Activated B cell treated with CpG ODN at 0.5 μM for 24 hours (primary cell): ENCODE data around the gene TMC1. TPM values are rescaled to one million over a fixed set of nuclear protein-coding genes. Genes with fewer than 3 reads are reported as not detected.

ENCODE experiments used
- ATAC-seq: fragments of 200-7000 bp; cut with Tn5 transposase; one replicate; pipeline ENCODE4 v1.10.0; 2021; ENCODE audit warnings: low read depth, mild to moderate bottlenecking, moderate library complexity
- CTCF ChIA-PET: fragments of 350-600 bp; sonication (Branson Sonifier 250); formaldehyde crosslinking; loops from one replicate; lab custom pipeline; 2021; ENCODE audit warnings: antibody characterized with exemption; lab: Charles Lee
- POLR2A ChIA-PET: fragments of 350-600 bp; sonication (Branson Sonifier 250); formaldehyde crosslinking; loops from one replicate; lab custom pipeline; 2021; ENCODE audit warnings: antibody characterized with exemption; lab: Charles Lee
- DNase-seq: peaks from one replicate; pipeline ENCODE4 v3.0.0; 2022
- H3K27ac Mint-ChIP-seq: one replicate; pipeline ENCODE4 v1.8.0; 2020; ENCODE audit warnings: mixed read lengths
- H3K27me3 Mint-ChIP-seq: one replicate; pipeline ENCODE4 v1.8.0; 2021; ENCODE audit warnings: mixed read lengths
- H3K36me3 Mint-ChIP-seq: one replicate; pipeline ENCODE4 v1.8.0; 2021; ENCODE audit warnings: low read depth, mixed read lengths
- H3K4me1 Mint-ChIP-seq: one replicate; pipeline ENCODE4 v1.8.0; 2021; ENCODE audit warnings: mixed read lengths
- H3K4me3 Mint-ChIP-seq: one replicate; pipeline ENCODE4 v1.8.0; 2020; ENCODE audit warnings: mild to moderate bottlenecking, mixed read lengths
- H3K9me3 Mint-ChIP-seq: one replicate; pipeline ENCODE4 v1.8.0; 2020; ENCODE audit warnings: mixed read lengths
- CTCF ChIP-seq: fragments of 200-600 bp; IDR thresholded peaks from one replicate; pipeline ENCODE4 v1.8.0; 2022; ENCODE audit warnings: antibody characterized with exemption, mild to moderate bottlenecking
- intact Hi-C: fragments of 100-400 bp; cut with micrococcal nuclease; formaldehyde crosslinking; loops from one replicate; pipeline ENCODE4 v1.15.1; 2024
- total RNA-seq: library from RNA; stranded (reverse); gene quantifications from 2 replicates; pipeline ENCODE4 v1.2.3, GENCODE V29; 2022

The TMC1 gene
- total RNA-seq, 1 donor from 2014 or later, result not detected

- ChIA-PET CTCF (no interaction called here), POLR2A (no interaction called here)
- Mint-ChIP-seq H3K4me3 (no peak overlapping the region), H3K27ac (no peak overlapping the region), H3K27me3 (peaks cover 4% of the 10 kb centered on the region), H3K9me3 (no peaks in the 10 kb centered on the region), H3K4me1 (no peaks in the 10 kb centered on the region), H3K36me3 (no peaks in the 10 kb centered on the region)
- ATAC-seq (no peak), DNase-seq (no peak)
- intact Hi-C loops, result loop anchor here (10.0 kb wide), 1 partner anchor 56 kb away; no protein-coding TSS in a partner anchor
- no peak for TF ChIP-seq CTCF
These were observed 159.8 kb downstream of the TMC1 start for GRCh38 chr9:72681283-72681630.

GRCh38 chr9:72684615-72685014 lies 163.2 kb downstream of the TMC1 start:
- H3K9me3 Mint-ChIP-seq, result no peaks in the 10 kb centered on the region
- ChIA-PET CTCF (no interaction called here), POLR2A (no interaction called here)
- intact Hi-C loops, result loop anchor here (10.0 kb wide), 1 partner anchor 60 kb away; no protein-coding TSS in a partner anchor
- DNase-seq (no peak), ATAC-seq (no peak)
- H3K27ac Mint-ChIP-seq, result no peak overlapping the region
- TF ChIP-seq CTCF, result no peak
- no peaks in the 10 kb centered on the region for H3K36me3 Mint-ChIP-seq
- no peak overlapping the region for H3K4me3 Mint-ChIP-seq
- H3K27me3 Mint-ChIP-seq, result peaks cover 4% of the 10 kb centered on the region
- H3K4me1 Mint-ChIP-seq, result no peaks in the 10 kb centered on the region

- CTCF ChIA-PET, result no interaction called here
- Mint-ChIP-seq H3K27me3 (peaks cover 4% of the 10 kb centered on the region), H3K9me3 (no peaks in the 10 kb centered on the region), H3K36me3 (no peaks in the 10 kb centered on the region), H3K4me3 (no peak overlapping the region), H3K27ac (no peak overlapping the region), H3K4me1 (no peaks in the 10 kb centered on the region)
- no peak for TF ChIP-seq CTCF
- ATAC-seq (no peak), DNase-seq (no peak)
- intact Hi-C loops, result loop anchor here (10.0 kb wide), 1 partner anchor 61 kb away; no protein-coding TSS in a partner anchor
- POLR2A ChIA-PET, result no interaction called here
These were observed 164.5 kb downstream of the TMC1 start for GRCh38 chr9:72685911-72686310.

GRCh38 chr9:72687331-72687730 lies 165.9 kb downstream of the TMC1 start:
- Mint-ChIP-seq H3K4me3 (no peak overlapping the region), H3K9me3 (no peaks in the 10 kb centered on the region), H3K27me3 (peaks cover 6% of the 10 kb centered on the region), H3K27ac (no peak overlapping the region), H3K4me1 (no peaks in the 10 kb centered on the region), H3K36me3 (no peaks in the 10 kb centered on the region)
- no peak for TF ChIP-seq CTCF
- ATAC-seq (no peak), DNase-seq (no peak)
- intact Hi-C loops, result loop anchor here (10.0 kb wide), 1 partner anchor 63 kb away; no protein-coding TSS in a partner anchor
- CTCF ChIA-PET, result no interaction called here
- POLR2A ChIA-PET, result no interaction called here

GRCh38 chr9:72691671-72692070 lies 170.3 kb downstream of the TMC1 start:
- CTCF ChIA-PET, result no interaction called here
- TF ChIP-seq CTCF, result no peak
- Mint-ChIP-seq H3K9me3 (no peaks in the 10 kb centered on the region), H3K4me1 (no peaks in the 10 kb centered on the region), H3K27ac (no peak overlapping the region), H3K4me3 (no peak overlapping the region), H3K36me3 (no peaks in the 10 kb centered on the region), H3K27me3 (peaks cover 2% of the 10 kb centered on the region)
- ATAC-seq, result no peak
- intact Hi-C loops, result no loop called here
- POLR2A ChIA-PET, result no interaction called here
- no peak for DNase-seq
